ENCODE data around the gene HSD17B8. TPM values are rescaled to one million over a fixed set of nuclear protein-coding genes. Genes with fewer than 3 reads are reported as not detected.
A peak's percentile ranks its signal among the peaks of the same experiment; 100 is the strongest.

Gene HSD17B8
- total RNA-seq, 1 donor from 2014 or later, result not detected

DNA sequence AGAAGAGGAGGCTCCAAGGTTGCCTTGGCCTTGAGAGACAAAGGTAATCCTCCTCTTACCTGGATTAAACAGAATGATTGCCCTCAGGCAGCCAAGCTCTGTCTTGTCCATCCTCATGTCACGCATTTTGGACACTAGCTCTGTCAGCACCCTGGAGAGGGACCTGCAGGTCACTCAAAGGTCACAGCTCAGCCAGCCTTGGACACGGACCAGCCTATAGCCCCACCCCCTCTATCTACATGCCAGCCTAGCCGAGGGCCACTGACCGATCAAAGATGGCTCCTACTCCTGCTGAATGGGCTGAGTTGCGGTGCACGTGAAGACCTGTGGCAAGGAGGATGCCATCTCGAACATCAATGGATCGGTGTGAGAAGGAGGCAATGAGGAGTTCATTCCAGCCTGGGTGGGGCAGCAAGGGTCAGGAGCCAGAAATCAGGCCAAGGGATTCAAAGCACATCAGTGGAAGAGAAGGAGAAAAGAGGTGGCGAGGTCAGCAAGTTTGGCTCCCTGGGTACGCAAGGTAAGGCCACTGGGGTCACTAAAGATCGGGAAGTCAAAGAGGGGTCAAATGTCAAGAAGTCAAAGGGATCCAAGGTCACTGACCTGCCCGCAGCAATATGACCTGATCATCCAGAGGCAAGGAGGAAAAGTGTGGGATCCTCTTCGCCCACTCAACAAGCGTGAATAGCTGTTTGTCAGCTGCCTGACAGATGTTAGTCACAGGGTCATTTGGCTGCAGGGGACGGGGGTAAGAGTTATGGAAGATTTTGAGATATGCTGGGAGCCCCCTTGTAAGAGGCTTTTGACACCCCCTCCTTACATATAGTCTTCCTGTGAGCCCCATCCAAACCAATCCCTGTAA, 8.9 kb upstream of the HSD17B8 start:
- peaks cover 18 to 29% of the 10 kb centered on the region in 2 donors for H3K36me3 ChIP-seq
- no peak overlapping the region for H3K4me3 ChIP-seq
- H3K4me1 ChIP-seq, result peaks cover 19 to 21% of the 10 kb centered on the region in 2 donors
- H3K27me3 ChIP-seq, result peaks cover 4% of the 10 kb centered on the region
- no peak for TF ChIP-seq CTCF (IDR thresholded peaks at IDR 0.05)
- intact Hi-C loops (cut with DNase I), result no loop called here
- no peak for DNase-seq (ENCODE audit: low spot score in 2 of 2)
- H3K27ac ChIP-seq, result no peak overlapping the region
- H3K9me3 ChIP-seq, result no peaks in the 10 kb centered on the region

- H3K36me3 ChIP-seq, result peaks cover 24 to 35% of the 10 kb centered on the region in 2 donors
- H3K4me1 ChIP-seq, result peaks cover 21 to 28% of the 10 kb centered on the region in 2 donors
- no peak for DNase-seq (ENCODE audit: low spot score in 2 of 2)
- TF ChIP-seq CTCF (IDR thresholded peaks at IDR 0.05), result peak in 2 of 3 experiments; percentile 42 to 61
- no peaks in the 10 kb centered on the region for H3K27me3 ChIP-seq
- H3K9me3 ChIP-seq, result no peaks in the 10 kb centered on the region
- H3K4me3 ChIP-seq, result no peak overlapping the region
- H3K27ac ChIP-seq, result peak overlapping the region in 1 of 2 donors; percentile 4
- intact Hi-C loops (cut with DNase I), result no loop called here
Observed at GRCh38 chr6:33197431-33198048, 6.9 kb upstream of the HSD17B8 start.

- H3K36me3 ChIP-seq, result peaks cover 31 to 43% of the 10 kb centered on the region in 2 donors
- no peaks in the 10 kb centered on the region for H3K9me3 ChIP-seq
- H3K4me1 ChIP-seq, result peaks cover 16 to 27% of the 10 kb centered on the region in 2 donors
- no peak for DNase-seq (ENCODE audit: low spot score in 2 of 2)
- intact Hi-C loops (cut with DNase I), result no loop called here
- H3K4me3 ChIP-seq, result peak overlapping the region in 1 of 2 donors; percentile 91
- H3K27ac ChIP-seq, result no peak overlapping the region
- no peak for TF ChIP-seq CTCF (IDR thresholded peaks at IDR 0.05)
- no peaks in the 10 kb centered on the region for H3K27me3 ChIP-seq
Observed at GRCh38 chr6:33198159-33198852, 6.1 kb upstream of the HSD17B8 start.

GRCh38 chr6:33198853-33199436, 5.5 kb upstream of the HSD17B8 start:
- H3K36me3 ChIP-seq, result peaks cover 36 to 49% of the 10 kb centered on the region in 2 donors
- H3K4me1 ChIP-seq, result peaks cover 16 to 25% of the 10 kb centered on the region in 2 donors
- peak overlapping the region; percentile 90 to 91 for H3K4me3 ChIP-seq
- H3K9me3 ChIP-seq, result no peaks in the 10 kb centered on the region
- DNase-seq (ENCODE audit: low spot score in 2 of 2), result no peak
- H3K27ac ChIP-seq, result peak overlapping the region in 1 of 2 donors; percentile 97
- H3K27me3 ChIP-seq, result no peaks in the 10 kb centered on the region
- intact Hi-C loops (cut with DNase I), result no loop called here
- TF ChIP-seq CTCF (IDR thresholded peaks at IDR 0.05), result no peak

- DNase-seq (ENCODE audit: low spot score in 2 of 2), result peak in 1 of 2 donors; percentile 82
- TF ChIP-seq CTCF (IDR thresholded peaks at IDR 0.05), result no peak
- Histone ChIP-seq H3K27ac (peak overlapping the region; percentile 95 to 97), H3K4me1 (peaks cover 16 to 28% of the 10 kb centered on the region in 2 donors), H3K36me3 (peaks cover 36 to 42% of the 10 kb centered on the region in 2 donors), H3K27me3 (no peaks in the 10 kb centered on the region), H3K9me3 (no peaks in the 10 kb centered on the region), H3K4me3 (peak overlapping the region; percentile 90 to 91)
- intact Hi-C loops (cut with DNase I), result loop anchor here (1.0 to 5.0 kb wide), 6 partner anchors 9 to 227 kb away; partner anchors contain the start of genes RING1 and ZBTB22
Observed at GRCh38 chr6:33199687-33200218, 4.7 kb upstream of the HSD17B8 start.

Data from ascending aorta (tissue), 2 donors.